ENCODE measurements around the gene L3MBTL4. TPM values are rescaled to one million over a fixed set of nuclear protein-coding genes. Genes with fewer than 3 reads are reported as not detected.
A peak's percentile ranks its signal among the peaks of the same experiment; 100 is the strongest.

The L3MBTL4 gene
- total and polyA plus RNA-seq, 9 of the 15 experiments (the other 6 are each of a cell fraction or from before 2014, with no cell fraction given), result not detected

DNA sequence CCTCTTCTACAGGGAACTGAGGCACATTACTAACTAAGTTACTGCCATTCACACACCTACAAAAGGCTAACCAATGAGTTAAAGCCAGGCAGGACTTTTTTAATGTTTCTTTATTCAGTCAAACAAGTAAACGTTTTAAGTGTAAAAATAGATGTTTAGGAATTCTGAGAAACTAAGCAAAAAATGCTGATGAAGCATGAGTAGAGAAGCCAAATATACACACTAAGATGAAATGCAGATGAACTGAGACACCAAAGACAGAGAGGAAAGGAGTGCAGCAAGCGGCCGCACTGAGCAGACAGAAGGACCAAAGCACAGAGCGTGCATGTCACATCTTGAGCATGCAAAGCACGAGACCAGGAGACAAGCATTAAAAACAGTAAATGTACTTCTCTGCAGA lies 17.9 kb downstream of the L3MBTL4 start:
- DNase-seq (ENCODE audit: extremely low read depth in 1 of 4, low spot score in 3 of 4), result no peak
- in situ Hi-C loops (cut with MboI), result no loop called here
- FAIRE-seq, result no peak
- BruUV-seq (replicated peaks), result no TSS peak
- no peak overlapping the region for H2AFZ ChIP-seq (ENCODE audit: low read depth, low read length)
- ChIA-PET POLR2A (no interaction called here), CTCF (ENCODE audit: low intra/inter-chr PET ratio) (no interaction called here)
- H3K9me3 ChIP-seq (replicated peaks; ENCODE audit: control insufficient read depth, insufficient read depth, low read depth, low read length), result no peaks in the 10 kb centered on the region; the same call in 1 of the 2 replicates
- H3K4me2 ChIP-seq (ENCODE audit: insufficient read depth, low read length), result no peak overlapping the region
- TF ChIP-seq RNF2 (IDR thresholded peaks at IDR 0.05) (no peak), ZNF316 (IDR thresholded peaks at IDR 0.05) (peak; percentile 60; the same call in 1 of the 2 replicates), MAFG (tag; conservative IDR thresholded peaks at IDR 0.05) (peak; percentile 39; the same call in 1 of the 2 replicates), C11orf30 (IDR thresholded peaks at IDR 0.05; ENCODE audit: low read depth) (peak; percentile 48; the same call in 1 of the 2 replicates)
- no peak for ATAC-seq
- 0% methylated on average over 5 of the region's 5 CpGs for WGBS (ENCODE audit: insufficient coverage, low coverage, missing lambda C conversion rate)
- H3K79me2 ChIP-seq (ENCODE audit: control insufficient read depth, insufficient read depth, low read length), result no peaks in the 10 kb centered on the region
- H3K36me3 ChIP-seq (ENCODE audit: control insufficient read depth, insufficient read depth, low read length), result no peaks in the 10 kb centered on the region
- H3K4me1 ChIP-seq (replicated peaks in 1 of 2; ENCODE audit: control insufficient read depth in 2 of 2, insufficient read depth in 2 of 2, low read length in 2 of 2), result no peaks in the 10 kb centered on the region
- intact Hi-C loops (cut with micrococcal nuclease), result no loop called here
- H3K9ac ChIP-seq (ENCODE audit: insufficient read depth in 1 of 2, low read depth in 2 of 2, low read length in 2 of 2), result no peak overlapping the region
- H4K20me1 ChIP-seq (replicated peaks; ENCODE audit: control insufficient read depth, insufficient read depth, low read length), result no peaks in the 10 kb centered on the region
- H3K9me1 ChIP-seq (ENCODE audit: control insufficient read depth, insufficient read depth, low read length), result no peaks in the 10 kb centered on the region
- no peak overlapping the region for H3K27ac ChIP-seq (ENCODE audit: extremely low read depth, low read depth, low read length)
- no peaks in the 10 kb centered on the region for H3K27me3 ChIP-seq (ENCODE audit: control insufficient read depth in 2 of 2, insufficient read depth in 2 of 2, low read length in 2 of 2)
- no peak overlapping the region for H3K4me3 ChIP-seq

DNA sequence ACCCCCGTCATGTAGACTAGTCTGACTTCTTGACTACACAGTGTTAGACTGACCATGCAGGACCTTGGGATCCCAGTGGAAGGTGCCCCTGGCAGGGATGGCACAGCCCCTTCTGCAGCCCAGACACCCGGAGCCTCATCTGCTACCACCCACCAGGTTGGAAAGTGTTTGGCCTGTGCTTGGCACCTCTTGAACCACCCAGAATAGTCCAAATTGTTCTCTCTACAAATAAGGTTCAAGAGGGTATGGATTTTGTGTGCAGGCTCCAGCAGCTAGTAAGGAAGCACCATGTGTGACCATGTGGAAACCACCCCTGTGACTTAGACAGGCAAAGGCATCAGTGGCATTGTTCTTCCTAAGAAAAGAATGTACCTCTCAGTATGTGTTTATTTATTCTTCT lies 18.4 kb downstream of the L3MBTL4 start:
- Histone ChIP-seq H2AFZ (ENCODE audit: low read depth, low read length) (no peak overlapping the region), H3K4me3 (no peak overlapping the region), H3K9ac (ENCODE audit: insufficient read depth in 1 of 2, low read depth in 2 of 2, low read length in 2 of 2) (no peak overlapping the region), H3K79me2 (ENCODE audit: control insufficient read depth, insufficient read depth, low read length) (no peaks in the 10 kb centered on the region), H4K20me1 (replicated peaks; ENCODE audit: control insufficient read depth, insufficient read depth, low read length) (no peaks in the 10 kb centered on the region), H3K4me1 (replicated peaks in 1 of 2; ENCODE audit: control insufficient read depth in 2 of 2, insufficient read depth in 2 of 2, low read length in 2 of 2) (no peaks in the 10 kb centered on the region), H3K9me1 (ENCODE audit: control insufficient read depth, insufficient read depth, low read length) (no peaks in the 10 kb centered on the region), H3K27me3 (ENCODE audit: control insufficient read depth in 2 of 2, insufficient read depth in 2 of 2, low read length in 2 of 2) (no peaks in the 10 kb centered on the region), H3K9me3 (replicated peaks; ENCODE audit: control insufficient read depth, insufficient read depth, low read depth, low read length) (no peaks in the 10 kb centered on the region; the same call in 1 of the 2 replicates), H3K27ac (ENCODE audit: extremely low read depth, low read depth, low read length) (no peak overlapping the region), H3K36me3 (ENCODE audit: control insufficient read depth, insufficient read depth, low read length) (no peaks in the 10 kb centered on the region), H3K4me2 (ENCODE audit: insufficient read depth, low read length) (no peak overlapping the region)
- POLR2A ChIA-PET, result no interaction called here
- FAIRE-seq (no peak), DNase-seq (ENCODE audit: extremely low read depth in 1 of 4, low spot score in 3 of 4) (no peak), ATAC-seq (no peak)
- TF ChIP-seq ZNF717 (CRISPR knock-in tag; IDR thresholded peaks at IDR 0.05), result no peak
- no peak for TF ChIP-seq HMG20B (CRISPR knock-in tag; IDR thresholded peaks at IDR 0.05)
- no peak for TF ChIP-seq POLR2B (IDR thresholded peaks at IDR 0.05; ENCODE audit: low read depth, partially characterized antibody)
- no peak for TF ChIP-seq MXD1 (CRISPR knock-in tag; IDR thresholded peaks at IDR 0.05; ENCODE audit: borderline replicate concordance, poor library complexity, severe bottlenecking)
- TF ChIP-seq ZNF354B (CRISPR knock-in tag; IDR thresholded peaks at IDR 0.05), result no peak
- TF ChIP-seq SMARCB1 (IDR thresholded peaks at IDR 0.05; ENCODE audit: insufficient read length, low read depth), result no peak
- TF ChIP-seq THRB (CRISPR knock-in tag; conservative IDR thresholded peaks at IDR 0.05), result no peak
- TF ChIP-seq TEAD1 (CRISPR knock-in tag; IDR thresholded peaks at IDR 0.05), result no peak
- TF ChIP-seq HIVEP1 (CRISPR knock-in tag; IDR thresholded peaks at IDR 0.05), result no peak
- TF ChIP-seq JUND (IDR thresholded peaks at IDR 0.05; ENCODE audit: borderline replicate concordance, low read depth, low read length), result no peak
- TF ChIP-seq JUND (tag; IDR thresholded peaks at IDR 0.05; ENCODE audit: borderline replicate concordance, low read depth, low read length), result no peak
- no peak for TF ChIP-seq MCM2 (IDR thresholded peaks at IDR 0.05; ENCODE audit: low read depth)
- CTCF ChIA-PET (ENCODE audit: low intra/inter-chr PET ratio), result no interaction called here
- 3% methylated on average over 2 of the region's 2 CpGs for WGBS (ENCODE audit: insufficient coverage, low coverage, missing lambda C conversion rate)
- intact Hi-C loops (cut with micrococcal nuclease), result no loop called here
- in situ Hi-C loops (cut with MboI), result no loop called here
- no TSS peak for BruUV-seq (replicated peaks)

All from K562 (cell line).